SKM-1 (cell line): ENCODE data around the gene FAM184B.
"Not testable (repeated sequence)": the region's sequence is repeated elsewhere in the genome, so short reads cannot be mapped to it uniquely, and the experiment has no call there.

ENCODE experiments used
- DNase-seq: peaks from one replicate; lab custom pipeline; 2025; ENCODE audit not compliant: unreplicated experiment; lab: John Stamatoyannopoulos, UW

FAM184B gene

DNA sequence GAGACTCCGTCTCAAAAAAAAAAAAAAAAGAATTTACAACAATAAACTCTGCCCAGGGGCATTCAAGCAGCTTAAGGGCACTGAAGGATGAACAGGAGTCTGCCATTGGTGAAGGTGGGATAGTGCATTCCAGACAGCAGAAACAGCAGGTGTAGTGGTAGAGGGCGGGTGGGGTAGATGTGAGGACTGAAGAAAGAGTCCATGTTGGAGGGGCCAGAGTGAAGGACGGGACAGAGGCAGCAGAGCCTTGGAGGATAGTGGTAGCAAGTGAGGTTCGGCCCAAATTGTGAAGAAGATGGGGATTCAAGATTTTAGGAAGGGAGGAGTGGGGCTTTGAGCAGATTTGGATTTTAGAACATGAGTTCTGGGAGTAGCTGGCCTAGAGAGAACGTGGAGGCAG, 91.3 kb downstream of the FAM184B start:
- no peak for DNase-seq

DNA sequence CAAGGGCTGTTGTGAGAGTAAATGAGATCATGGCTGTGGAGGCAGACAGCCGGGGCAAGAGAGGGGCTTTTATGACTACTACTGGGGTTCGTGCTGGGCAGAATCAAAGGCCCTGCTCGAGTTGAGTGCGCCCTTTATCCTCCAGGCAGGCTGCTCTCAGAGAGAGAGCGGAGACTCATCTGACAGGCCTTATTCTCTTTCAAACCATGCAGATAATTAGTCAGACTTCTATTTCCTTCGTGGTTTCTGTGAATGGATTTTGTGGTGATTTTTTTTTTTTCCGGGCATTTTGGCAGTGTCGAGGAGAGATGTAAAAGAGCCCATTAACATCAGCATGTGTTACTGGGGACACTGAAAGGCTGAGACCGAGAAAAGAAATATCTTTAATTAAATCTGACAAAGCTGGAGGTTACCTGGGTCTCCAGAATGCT, 93.4 kb downstream of the FAM184B start:
- no peak for DNase-seq

- DNase-seq = no peak
Measured at GRCh38 chr4:17687237-17687857, 94.1 kb downstream of the FAM184B start.

GRCh38 chr4:17684648-17685047, 96.8 kb downstream of the FAM184B start:
- DNase-seq = not testable (repeated sequence)

GRCh38 chr4:17682222-17682566, 99.2 kb downstream of the FAM184B start:
- DNase-seq = no peak

DNA sequence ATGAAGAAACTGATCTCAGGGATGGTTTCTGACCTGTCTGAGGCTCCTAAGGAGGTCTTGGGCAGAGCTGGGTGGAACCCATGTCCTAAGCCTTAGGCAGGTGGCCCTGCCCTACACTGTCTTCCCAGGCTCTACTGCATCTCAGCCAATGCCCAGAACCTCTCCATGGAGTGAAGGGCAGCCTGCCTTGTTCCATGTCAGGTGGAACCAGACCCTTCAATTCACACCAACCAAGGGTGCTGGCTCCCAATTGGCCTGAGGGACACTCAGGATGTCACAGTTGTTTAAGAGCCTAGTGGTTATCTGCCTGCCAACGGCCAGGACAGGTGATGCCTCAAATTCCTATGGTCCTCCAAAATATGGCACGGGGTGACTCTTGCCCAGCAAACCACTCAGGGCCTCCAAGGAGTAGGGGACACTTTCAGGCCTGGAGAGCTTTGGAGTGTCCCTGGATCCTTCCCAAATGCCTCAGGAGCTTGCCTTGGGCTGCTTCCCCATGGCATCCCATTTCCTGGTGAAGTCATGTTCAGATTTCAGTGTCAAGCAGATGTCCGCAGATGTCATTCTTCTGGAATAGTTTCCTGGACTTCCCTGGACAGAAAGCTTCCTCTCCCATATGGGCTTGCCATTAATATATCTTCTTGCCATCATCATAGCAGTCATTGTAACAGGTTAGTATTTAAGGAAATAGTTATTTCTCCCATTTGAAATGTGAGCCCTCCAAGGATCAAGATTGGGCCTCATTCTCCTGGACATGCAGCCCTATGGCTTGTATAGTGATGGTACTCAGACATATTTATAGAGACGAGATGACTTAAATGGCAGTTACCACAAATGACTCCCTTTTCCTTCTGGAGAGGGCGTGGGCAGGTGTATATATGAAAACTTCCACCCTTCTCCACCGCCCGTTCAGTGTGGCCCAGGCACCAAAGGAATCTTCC, 99.9 kb downstream of the FAM184B start:
- DNase-seq = no peak

DNA sequence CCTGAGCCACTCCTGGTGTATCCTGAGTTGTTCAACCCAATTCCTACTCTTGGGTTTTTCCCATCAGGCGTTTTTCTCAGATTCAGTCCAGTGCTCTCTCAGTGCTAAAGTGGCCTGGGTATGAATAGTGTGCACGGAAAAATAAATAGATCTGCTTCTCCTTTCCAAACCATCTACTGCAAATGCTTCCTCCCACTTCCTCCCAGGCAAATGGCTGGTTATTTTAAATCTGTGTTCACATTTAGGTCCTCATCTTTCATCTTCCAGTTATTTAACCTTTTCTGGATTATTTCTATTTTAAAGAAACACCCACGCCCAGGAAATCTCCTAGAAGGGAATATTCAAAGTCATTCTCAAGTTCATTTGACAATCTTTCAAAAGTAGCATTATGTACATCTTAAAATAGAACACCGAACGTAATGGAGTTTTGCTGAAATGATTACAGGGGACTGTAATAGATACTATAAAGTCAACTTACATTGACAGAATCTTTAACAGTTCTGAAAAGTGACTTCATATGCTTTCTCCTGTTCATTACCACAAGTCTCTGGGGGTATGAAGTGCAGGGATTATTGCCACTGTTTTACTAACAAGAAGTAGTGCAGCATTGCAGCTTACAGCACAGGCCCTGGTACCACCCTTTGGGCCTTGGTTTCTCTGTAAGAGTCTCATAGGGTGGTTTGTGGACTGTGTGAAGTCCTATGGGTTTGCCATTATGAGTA, 100.7 kb downstream of the FAM184B start:
- DNase-seq = no peak

DNA sequence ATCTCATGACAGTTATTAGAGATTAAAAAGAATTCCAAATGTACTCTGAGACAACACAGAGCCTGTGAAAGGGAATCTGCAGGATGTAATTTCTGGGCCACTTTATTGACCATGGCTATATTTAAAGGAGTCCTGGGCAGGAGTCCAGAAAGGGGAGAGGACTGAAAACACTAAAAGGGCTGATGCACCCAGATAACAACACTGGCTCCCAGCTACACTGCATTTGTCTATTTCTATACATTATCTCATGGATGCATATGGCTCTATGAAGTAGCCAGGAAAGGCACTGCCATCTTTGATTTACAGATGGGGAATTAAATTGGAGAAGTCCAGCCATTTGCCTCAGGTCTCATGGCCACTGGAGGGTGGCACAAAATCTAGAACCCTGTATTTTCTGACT, 111.0 kb downstream of the FAM184B start:
- DNase-seq = no peak

- no peak for DNase-seq
Measured at GRCh38 chr4:17667653-17668201, 113.7 kb downstream of the FAM184B start.

- no peak for DNase-seq
Measured at GRCh38 chr4:17667253-17667652, 114.2 kb downstream of the FAM184B start.

GRCh38 chr4:17665852-17666251, 115.6 kb downstream of the FAM184B start:
- no peak for DNase-seq

DNA sequence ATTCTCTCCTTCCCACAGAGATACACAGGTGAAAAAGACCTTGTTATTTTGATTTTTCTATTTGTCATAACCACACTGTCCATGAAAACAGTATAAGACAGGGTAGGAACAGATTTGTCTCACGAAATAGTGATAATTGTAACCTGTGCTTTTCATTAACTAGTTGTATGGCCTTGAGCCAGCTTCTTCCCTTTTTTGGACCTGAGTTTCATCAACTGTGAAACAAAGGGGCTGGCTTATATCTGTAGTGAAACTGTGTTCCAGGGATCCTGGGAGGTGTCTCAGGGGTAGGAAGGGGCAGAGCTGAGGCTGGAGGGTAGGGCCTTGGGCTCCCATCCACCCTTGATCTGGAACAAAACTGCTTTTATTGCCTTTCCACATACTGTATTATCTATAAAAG, 116.1 kb downstream of the FAM184B start:
- no peak for DNase-seq

- peak; percentile 85 for DNase-seq
Measured at GRCh38 chr4:17664755-17665154, 116.7 kb downstream of the FAM184B start.

GRCh38 chr4:17662694-17663093, 118.7 kb downstream of the FAM184B start:
- DNase-seq = no peak

GRCh38 chr4:17659196-17659595, 122.2 kb downstream of the FAM184B start:
- not testable (repeated sequence) for DNase-seq

DNA sequence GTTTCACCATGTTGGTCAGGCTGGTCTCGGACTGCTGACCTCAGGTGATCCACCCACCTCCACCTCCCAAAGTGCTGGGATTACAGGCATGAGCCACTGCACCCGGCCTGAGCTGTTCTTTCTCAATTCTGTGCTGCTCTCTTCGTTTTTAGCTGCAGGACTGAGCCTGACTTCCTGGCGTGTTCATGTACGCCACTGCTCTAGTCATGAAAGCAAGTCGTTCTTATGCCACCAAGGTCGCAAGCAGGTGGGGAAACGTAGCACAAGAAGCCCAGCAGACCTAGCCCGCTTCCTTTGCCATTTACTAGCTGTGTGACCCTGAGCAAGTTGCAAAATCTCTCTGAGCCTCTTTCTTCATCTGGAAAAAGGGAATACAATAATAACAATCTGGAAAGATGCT, 123.6 kb downstream of the FAM184B start:
- no peak for DNase-seq

- no peak for DNase-seq
Measured at GRCh38 chr4:17657090-17657489, 124.3 kb downstream of the FAM184B start.

- DNase-seq = no peak
Measured at GRCh38 chr4:17654701-17655100, 126.7 kb downstream of the FAM184B start.

DNA sequence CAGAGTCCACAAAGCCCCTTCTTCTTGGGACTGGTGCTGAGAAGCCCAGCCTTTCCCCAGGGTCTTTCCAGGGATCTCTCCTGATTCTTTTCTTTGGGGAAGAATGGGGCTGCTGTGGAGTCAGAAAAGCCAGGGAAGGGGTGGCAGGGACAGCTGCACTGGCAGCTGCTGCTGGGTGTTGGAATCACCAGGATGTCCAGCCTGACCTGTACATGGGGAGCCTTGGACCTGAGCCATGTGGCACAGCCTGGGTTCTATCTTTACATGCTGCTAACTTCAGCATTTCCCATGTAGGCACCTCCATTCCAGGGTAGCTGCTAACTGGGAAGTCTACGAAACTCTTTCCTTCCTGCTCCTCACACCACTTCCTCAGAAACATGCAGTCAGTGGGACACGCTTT, 131.0 kb downstream of the FAM184B start:
- DNase-seq = no peak

DNA sequence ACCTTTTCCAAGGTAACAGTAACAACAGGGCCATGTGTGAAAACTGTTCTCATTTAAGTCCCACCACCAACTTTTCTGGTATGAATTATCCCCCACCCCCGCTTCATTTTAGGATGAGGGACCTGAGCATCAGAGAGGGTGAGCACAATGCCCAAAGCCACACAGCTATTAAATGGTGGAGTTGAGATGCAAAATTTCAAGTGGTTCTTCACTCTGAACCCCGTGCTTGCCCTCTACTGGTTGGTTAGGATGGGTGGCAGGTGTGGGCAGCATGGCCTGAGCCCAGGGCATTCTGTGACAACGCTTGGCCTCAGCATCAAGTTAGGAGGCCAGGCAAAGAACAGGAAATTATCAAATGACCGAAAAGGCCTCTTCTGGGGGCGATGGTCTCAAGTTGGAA, 133.5 kb downstream of the FAM184B start:
- DNase-seq = no peak

DNA sequence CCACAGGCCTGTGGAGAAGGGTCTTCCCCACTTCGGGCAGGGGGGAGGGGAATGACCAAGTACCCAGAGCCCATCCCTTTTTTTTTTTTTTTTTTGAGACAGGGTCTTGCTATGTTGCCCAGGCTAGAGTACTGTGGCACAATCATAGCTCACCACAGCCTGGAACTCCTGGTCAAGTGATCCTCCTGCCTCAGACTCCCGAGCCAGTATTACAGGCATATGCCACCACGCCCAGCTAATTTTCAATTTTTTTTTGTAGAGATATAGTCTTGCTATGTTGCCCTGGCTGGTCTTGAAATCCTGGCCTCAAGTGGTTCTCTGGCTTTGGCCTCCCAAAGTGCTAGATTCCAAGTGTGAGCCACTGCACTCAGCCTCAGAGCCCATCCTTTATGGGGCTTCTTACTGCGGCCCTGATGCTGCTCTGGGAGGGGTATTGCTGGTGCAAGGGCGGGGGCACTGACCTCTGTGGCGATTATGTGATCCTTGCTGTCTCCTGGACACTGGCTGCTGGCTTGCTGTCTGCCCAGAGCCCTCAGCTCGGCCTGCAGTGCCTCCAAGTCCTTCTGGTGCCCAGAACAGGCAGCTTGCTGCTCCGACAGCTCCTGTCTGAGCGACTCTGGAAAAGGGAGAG, 134.1 kb downstream of the FAM184B start:
- no peak for DNase-seq
